GM23338 (cell line): ENCODE data around the gene EPHB1. TPM values are rescaled to one million over a fixed set of nuclear protein-coding genes. Genes with fewer than 3 reads are reported as not detected.

ENCODE experiments used
- ATAC-seq: fragments of 200-7000 bp; cut with Tn5 transposase; 3 replicates; pipeline ENCODE4 v1.9.1; 2020
- DNase-seq: peaks from one replicate; pipeline ENCODE4 v3.0.0-alpha.2; 2015; ENCODE audit warnings: low spot score
- H2AFZ ChIP-seq: fragments of 200-600 bp; sonication (generic); 2 replicates; pipeline ENCODE4 v1.8.0; 2016; ENCODE audit warnings: antibody characterized with exemption, mild to moderate bottlenecking, moderate library complexity
- H3F3A ChIP-seq: fragments of 200-600 bp; sonication (generic); replicated peaks from 2 replicates; pipeline ENCODE4 v1.8.0; 2017; ENCODE audit warnings: antibody characterized with exemption, mixed run types, low read depth
- H3K27ac ChIP-seq: fragments of 200-600 bp; sonication (generic); 2 replicates; pipeline ENCODE4 v1.6.1; 2016; ENCODE audit warnings: low read depth
- H3K27me3 ChIP-seq: fragments of 200-600 bp; sonication (generic); 2 replicates; pipeline ENCODE4 v1.8.0; 2016; ENCODE audit warnings: mild to moderate bottlenecking, mixed run types, moderate library complexity; ENCODE audit not compliant: insufficient read depth
- H3K36me3 ChIP-seq: fragments of 200-600 bp; sonication (generic); 2 replicates; pipeline ENCODE4 v1.8.0; 2016; ENCODE audit warnings: mild to moderate bottlenecking; ENCODE audit not compliant: insufficient read depth
- H3K4me1 ChIP-seq: fragments of 200-600 bp; sonication (generic); 2 replicates; pipeline ENCODE4 v1.8.0; 2016; ENCODE audit warnings: mild to moderate bottlenecking, moderate library complexity; ENCODE audit not compliant: insufficient read depth
- H3K4me2 ChIP-seq: fragments of 200-600 bp; sonication (generic); 2 replicates; pipeline ENCODE4 v1.7.1; 2017; ENCODE audit warnings: mixed run types
- H3K4me3 ChIP-seq: fragments of 200-600 bp; sonication (generic); 2 replicates; pipeline ENCODE4 v1.6.1; 2016; ENCODE audit warnings: mixed run types
- H3K79me2 ChIP-seq: fragments of 200-600 bp; sonication (generic); replicated peaks from 2 replicates; pipeline ENCODE4 v1.8.0; 2017; ENCODE audit warnings: mild to moderate bottlenecking; ENCODE audit not compliant: insufficient read depth
- H3K9me2 ChIP-seq: fragments of 200-600 bp; sonication (generic); 2 replicates; pipeline ENCODE4 v1.8.0; 2017; ENCODE audit not compliant: insufficient read depth
- H4K20me1 ChIP-seq: fragments of 200-600 bp; sonication (generic); replicated peaks from 2 replicates; pipeline ENCODE4 v1.8.0; 2017; ENCODE audit warnings: mild to moderate bottlenecking; ENCODE audit not compliant: insufficient read depth
- H3K27ac Mint-ChIP-seq: 2 replicates; pipeline ENCODE4 v1.8.0; 2020; ENCODE audit warnings: inconsistent platforms, mild to moderate bottlenecking, moderate library complexity, mixed read lengths
- H3K27me3 Mint-ChIP-seq: 3 replicates; pipeline ENCODE4 v1.8.0; 2022; ENCODE audit warnings: low read depth, mild to moderate bottlenecking, moderate library complexity, mixed read lengths, inconsistent platforms; ENCODE audit not compliant: insufficient read depth, poor library complexity
- H3K36me3 Mint-ChIP-seq: 3 replicates; pipeline ENCODE4 v1.8.0; 2021; ENCODE audit warnings: low read depth, mild to moderate bottlenecking, inconsistent platforms, moderate library complexity, mixed read lengths
- H3K4me1 Mint-ChIP-seq: 3 replicates; pipeline ENCODE4 v1.8.0; 2020; ENCODE audit warnings: mild to moderate bottlenecking, inconsistent platforms, mixed read lengths
- H3K4me3 Mint-ChIP-seq: 3 replicates; pipeline ENCODE4 v1.8.0; 2021; ENCODE audit warnings: moderate library complexity, mild to moderate bottlenecking, inconsistent platforms, mixed read lengths
- H3K9me3 Mint-ChIP-seq: 3 replicates; pipeline ENCODE4 v1.8.0; 2020; ENCODE audit warnings: moderate library complexity, mild to moderate bottlenecking, inconsistent platforms, mixed read lengths
- CREB1 ChIP-seq: fragments of 250-450 bp; sonication (Bioruptor Pico); IDR thresholded peaks from 2 replicates; pipeline ENCODE4 v1.5.0; 2020; ENCODE audit warnings: low read depth, mild to moderate bottlenecking, moderate library complexity
- EZH2 ChIP-seq: fragments of 200-600 bp; sonication (generic); IDR thresholded peaks from one replicate; pipeline ENCODE4 v1.8.0; 2017; ENCODE audit warnings: antibody characterized with exemption, mild to moderate bottlenecking, low read depth; ENCODE audit not compliant: unreplicated experiment
- EZH2phosphoT487 ChIP-seq: fragments of 200-600 bp; sonication (generic); IDR thresholded peaks from one replicate; pipeline ENCODE4 v1.8.1; 2018; ENCODE audit warnings: antibody characterized with exemption; ENCODE audit not compliant: unreplicated experiment
- JUNB ChIP-seq: IDR thresholded peaks from one replicate; pipeline ENCODE4 v1.6.1; 2016; ENCODE audit warnings: antibody characterized with exemption; ENCODE audit not compliant: unreplicated experiment
- NANOG ChIP-seq: IDR thresholded peaks from 2 replicates; pipeline ENCODE4 v1.6.1; 2016; ENCODE audit warnings: antibody characterized with exemption, borderline replicate concordance
- STAT1 ChIP-seq: IDR thresholded peaks from one replicate; pipeline ENCODE4 v1.6.1; 2016; ENCODE audit warnings: antibody characterized with exemption; ENCODE audit not compliant: unreplicated experiment
- ZNF331 ChIP-seq: fragments of 250-450 bp; sonication (Bioruptor Pico); IDR thresholded peaks from 2 replicates; pipeline ENCODE4 v1.5.0; 2020; ENCODE audit warnings: low read depth, mild to moderate bottlenecking, moderate library complexity
- polyA plus RNA-seq: library from polyadenylated mRNA; unstranded; fragments of >200 nt; fragmentation: Nextera tagmentation; extraction: Ambion mirVana; gene quantifications from 2 replicates; pipeline ENCODE4 v1.2.1, GENCODE V29; 2016
- total RNA-seq: library from RNA; depleted of rRNA; stranded (reverse); fragments of >200 nt; shearing (Covaris generic); gene quantifications from 2 replicates; pipeline ENCODE4 v1.2.3, GENCODE V29; 2014
- TF ChIP-seq, protein P1 (sequence below): IDR thresholded peaks from 2 replicates; pipeline ENCODE4 v1.6.1; 2016; ENCODE audit warnings: antibody characterized with exemption
- TF ChIP-seq, protein P2 (sequence below): IDR thresholded peaks from one replicate; pipeline ENCODE4 v1.6.1; 2018; ENCODE audit warnings: antibody characterized with exemption; ENCODE audit not compliant: unreplicated experiment
- TF ChIP-seq, protein P3 (sequence below): fragments of 250-450 bp; sonication (Bioruptor Pico); IDR thresholded peaks from 2 replicates; pipeline ENCODE4 v1.5.0; 2020; ENCODE audit warnings: mild to moderate bottlenecking, moderate library complexity

Gene EPHB1
- total and polyA plus RNA-seq, 2 experiments from 2014 or later = 2.7 to 5.2 TPM

DNA sequence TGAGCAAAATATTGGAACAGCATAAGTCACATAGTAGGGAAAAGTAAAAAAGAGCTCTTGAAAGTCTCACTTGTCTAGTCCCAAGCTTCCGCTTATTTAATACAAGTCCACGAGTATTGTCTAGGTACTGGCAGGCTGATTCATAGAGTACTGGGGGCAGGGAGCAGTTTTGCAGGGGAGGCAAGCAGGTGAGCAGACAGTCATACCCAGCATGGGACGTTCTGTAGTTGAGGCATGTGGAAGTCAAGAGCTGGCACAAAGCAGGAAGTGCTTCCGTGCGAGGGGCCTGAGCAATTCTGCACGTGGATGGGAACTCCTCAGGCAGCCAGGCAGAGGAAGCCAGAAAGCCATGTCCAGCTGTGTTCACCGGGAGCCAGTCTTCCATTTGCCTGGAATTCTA lies 287.6 kb downstream of the EPHB1 start:
- Mint-ChIP-seq H3K4me1 (peaks cover 36% of the 10 kb centered on the region), H3K27ac (no peak overlapping the region), H3K27me3 (peaks cover 15% of the 10 kb centered on the region), H3K4me3 (no peak overlapping the region), H3K36me3 (no peaks in the 10 kb centered on the region), H3K9me3 (no peaks in the 10 kb centered on the region)
- Histone ChIP-seq H3K36me3 (no peaks in the 10 kb centered on the region), H2AFZ (no peak overlapping the region), H3K27me3 (no peaks in the 10 kb centered on the region), H3K4me1 (peaks cover 15% of the 10 kb centered on the region), H3F3A (no peaks in the 10 kb centered on the region), H3K79me2 (no peaks in the 10 kb centered on the region), H4K20me1 (no peaks in the 10 kb centered on the region), H3K27ac (no peak overlapping the region), H3K4me3 (no peak overlapping the region), H3K9me2 (peaks cover 12% of the 10 kb centered on the region; the same call in 1 of the 2 replicates), H3K4me2 (no peak overlapping the region)
- ATAC-seq = no peak
- no peak for DNase-seq
- TF ChIP-seq, protein P1, sequence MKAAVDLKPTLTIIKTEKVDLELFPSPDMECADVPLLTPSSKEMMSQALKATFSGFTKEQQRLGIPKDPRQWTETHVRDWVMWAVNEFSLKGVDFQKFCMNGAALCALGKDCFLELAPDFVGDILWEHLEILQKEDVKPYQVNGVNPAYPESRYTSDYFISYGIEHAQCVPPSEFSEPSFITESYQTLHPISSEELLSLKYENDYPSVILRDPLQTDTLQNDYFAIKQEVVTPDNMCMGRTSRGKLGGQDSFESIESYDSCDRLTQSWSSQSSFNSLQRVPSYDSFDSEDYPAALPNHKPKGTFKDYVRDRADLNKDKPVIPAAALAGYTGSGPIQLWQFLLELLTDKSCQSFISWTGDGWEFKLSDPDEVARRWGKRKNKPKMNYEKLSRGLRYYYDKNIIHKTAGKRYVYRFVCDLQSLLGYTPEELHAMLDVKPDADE = no peak
- TF ChIP-seq, protein P2, sequence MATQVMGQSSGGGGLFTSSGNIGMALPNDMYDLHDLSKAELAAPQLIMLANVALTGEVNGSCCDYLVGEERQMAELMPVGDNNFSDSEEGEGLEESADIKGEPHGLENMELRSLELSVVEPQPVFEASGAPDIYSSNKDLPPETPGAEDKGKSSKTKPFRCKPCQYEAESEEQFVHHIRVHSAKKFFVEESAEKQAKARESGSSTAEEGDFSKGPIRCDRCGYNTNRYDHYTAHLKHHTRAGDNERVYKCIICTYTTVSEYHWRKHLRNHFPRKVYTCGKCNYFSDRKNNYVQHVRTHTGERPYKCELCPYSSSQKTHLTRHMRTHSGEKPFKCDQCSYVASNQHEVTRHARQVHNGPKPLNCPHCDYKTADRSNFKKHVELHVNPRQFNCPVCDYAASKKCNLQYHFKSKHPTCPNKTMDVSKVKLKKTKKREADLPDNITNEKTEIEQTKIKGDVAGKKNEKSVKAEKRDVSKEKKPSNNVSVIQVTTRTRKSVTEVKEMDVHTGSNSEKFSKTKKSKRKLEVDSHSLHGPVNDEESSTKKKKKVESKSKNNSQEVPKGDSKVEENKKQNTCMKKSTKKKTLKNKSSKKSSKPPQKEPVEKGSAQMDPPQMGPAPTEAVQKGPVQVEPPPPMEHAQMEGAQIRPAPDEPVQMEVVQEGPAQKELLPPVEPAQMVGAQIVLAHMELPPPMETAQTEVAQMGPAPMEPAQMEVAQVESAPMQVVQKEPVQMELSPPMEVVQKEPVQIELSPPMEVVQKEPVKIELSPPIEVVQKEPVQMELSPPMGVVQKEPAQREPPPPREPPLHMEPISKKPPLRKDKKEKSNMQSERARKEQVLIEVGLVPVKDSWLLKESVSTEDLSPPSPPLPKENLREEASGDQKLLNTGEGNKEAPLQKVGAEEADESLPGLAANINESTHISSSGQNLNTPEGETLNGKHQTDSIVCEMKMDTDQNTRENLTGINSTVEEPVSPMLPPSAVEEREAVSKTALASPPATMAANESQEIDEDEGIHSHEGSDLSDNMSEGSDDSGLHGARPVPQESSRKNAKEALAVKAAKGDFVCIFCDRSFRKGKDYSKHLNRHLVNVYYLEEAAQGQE = no peak
- TF ChIP-seq CREB1 (CRISPR knock-in tag) = no peak
- TF ChIP-seq NANOG = no peak
- TF ChIP-seq STAT1 = no peak
- TF ChIP-seq JUNB = no peak
- TF ChIP-seq EZH2 = no peak
- TF ChIP-seq ZNF331 (CRISPR knock-in tag) = no peak
- TF ChIP-seq EZH2phosphoT487 = no peak
- TF ChIP-seq, protein P3, sequence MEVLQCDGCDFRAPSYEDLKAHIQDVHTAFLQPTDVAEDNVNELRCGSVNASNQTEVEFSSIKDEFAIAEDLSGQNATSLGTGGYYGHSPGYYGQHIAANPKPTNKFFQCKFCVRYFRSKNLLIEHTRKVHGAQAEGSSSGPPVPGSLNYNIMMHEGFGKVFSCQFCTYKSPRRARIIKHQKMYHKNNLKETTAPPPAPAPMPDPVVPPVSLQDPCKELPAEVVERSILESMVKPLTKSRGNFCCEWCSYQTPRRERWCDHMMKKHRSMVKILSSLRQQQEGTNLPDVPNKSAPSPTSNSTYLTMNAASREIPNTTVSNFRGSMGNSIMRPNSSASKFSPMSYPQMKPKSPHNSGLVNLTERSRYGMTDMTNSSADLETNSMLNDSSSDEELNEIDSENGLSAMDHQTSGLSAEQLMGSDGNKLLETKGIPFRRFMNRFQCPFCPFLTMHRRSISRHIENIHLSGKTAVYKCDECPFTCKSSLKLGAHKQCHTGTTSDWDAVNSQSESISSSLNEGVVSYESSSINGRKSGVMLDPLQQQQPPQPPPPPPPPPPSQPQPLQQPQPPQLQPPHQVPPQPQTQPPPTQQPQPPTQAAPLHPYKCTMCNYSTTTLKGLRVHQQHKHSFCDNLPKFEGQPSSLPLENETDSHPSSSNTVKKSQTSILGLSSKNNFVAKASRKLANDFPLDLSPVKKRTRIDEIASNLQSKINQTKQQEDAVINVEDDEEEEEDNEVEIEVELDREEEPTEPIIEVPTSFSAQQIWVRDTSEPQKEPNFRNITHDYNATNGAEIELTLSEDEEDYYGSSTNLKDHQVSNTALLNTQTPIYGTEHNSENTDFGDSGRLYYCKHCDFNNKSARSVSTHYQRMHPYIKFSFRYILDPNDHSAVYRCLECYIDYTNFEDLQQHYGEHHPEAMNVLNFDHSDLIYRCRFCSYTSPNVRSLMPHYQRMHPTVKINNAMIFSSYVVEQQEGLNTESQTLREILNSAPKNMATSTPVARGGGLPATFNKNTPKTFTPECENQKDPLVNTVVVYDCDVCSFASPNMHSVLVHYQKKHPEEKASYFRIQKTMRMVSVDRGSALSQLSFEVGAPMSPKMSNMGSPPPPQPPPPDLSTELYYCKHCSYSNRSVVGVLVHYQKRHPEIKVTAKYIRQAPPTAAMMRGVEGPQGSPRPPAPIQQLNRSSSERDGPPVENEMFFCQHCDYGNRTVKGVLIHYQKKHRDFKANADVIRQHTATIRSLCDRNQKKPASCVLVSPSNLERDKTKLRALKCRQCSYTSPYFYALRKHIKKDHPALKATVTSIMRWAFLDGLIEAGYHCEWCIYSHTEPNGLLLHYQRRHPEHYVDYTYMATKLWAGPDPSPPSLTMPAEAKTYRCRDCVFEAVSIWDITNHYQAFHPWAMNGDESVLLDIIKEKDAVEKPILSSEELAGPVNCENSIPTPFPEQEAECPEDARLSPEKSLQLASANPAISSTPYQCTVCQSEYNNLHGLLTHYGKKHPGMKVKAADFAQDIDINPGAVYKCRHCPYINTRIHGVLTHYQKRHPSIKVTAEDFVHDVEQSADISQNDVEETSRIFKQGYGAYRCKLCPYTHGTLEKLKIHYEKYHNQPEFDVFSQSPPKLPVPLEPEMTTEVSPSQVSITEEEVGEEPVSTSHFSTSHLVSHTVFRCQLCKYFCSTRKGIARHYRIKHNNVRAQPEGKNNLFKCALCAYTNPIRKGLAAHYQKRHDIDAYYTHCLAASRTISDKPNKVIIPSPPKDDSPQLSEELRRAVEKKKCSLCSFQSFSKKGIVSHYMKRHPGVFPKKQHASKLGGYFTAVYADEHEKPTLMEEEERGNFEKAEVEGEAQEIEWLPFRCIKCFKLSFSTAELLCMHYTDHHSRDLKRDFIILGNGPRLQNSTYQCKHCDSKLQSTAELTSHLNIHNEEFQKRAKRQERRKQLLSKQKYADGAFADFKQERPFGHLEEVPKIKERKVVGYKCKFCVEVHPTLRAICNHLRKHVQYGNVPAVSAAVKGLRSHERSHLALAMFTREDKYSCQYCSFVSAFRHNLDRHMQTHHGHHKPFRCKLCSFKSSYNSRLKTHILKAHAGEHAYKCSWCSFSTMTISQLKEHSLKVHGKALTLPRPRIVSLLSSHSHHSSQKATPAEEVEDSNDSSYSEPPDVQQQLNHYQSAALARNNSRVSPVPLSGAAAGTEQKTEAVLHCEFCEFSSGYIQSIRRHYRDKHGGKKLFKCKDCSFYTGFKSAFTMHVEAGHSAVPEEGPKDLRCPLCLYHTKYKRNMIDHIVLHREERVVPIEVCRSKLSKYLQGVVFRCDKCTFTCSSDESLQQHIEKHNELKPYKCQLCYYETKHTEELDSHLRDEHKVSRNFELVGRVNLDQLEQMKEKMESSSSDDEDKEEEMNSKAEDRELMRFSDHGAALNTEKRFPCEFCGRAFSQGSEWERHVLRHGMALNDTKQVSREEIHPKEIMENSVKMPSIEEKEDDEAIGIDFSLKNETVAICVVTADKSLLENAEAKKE (CRISPR knock-in tag) = no peak
